Mammary epithelial cell (primary cell): ENCODE results near the gene SLC20A1.

Source experiments
- CTCF ChIP-seq, 2 donors: IDR thresholded peaks in 1 of 2; conservative IDR thresholded peaks in 1 of 2; 2 replicates each; pipeline ENCODE4 v1.5.1; 2011 to 2012; ENCODE audit warnings: inconsistent platforms in 2 of 2, low read length in 2 of 2, mild to moderate bottlenecking in 2 of 2, control low read depth in 1 of 2, low read depth in 1 of 2; ENCODE audit not compliant: insufficient read depth in 1 of 2; ENCODE audit errors: extremely low read depth in 1 of 2
- EZH2 ChIP-seq: IDR thresholded peaks from 2 replicates; pipeline ENCODE4 v1.6.1; 2012; ENCODE audit warnings: low read length, inconsistent platforms, borderline replicate concordance

- no peak for TF ChIP-seq CTCF (conservative IDR thresholded peaks at IDR 0.05 in 1 of 2, IDR thresholded peaks at IDR 0.05 in 1 of 2; ENCODE audit: extremely low read depth in 1 of 2, insufficient read depth in 1 of 2, low read depth in 1 of 2, low read length in 2 of 2)
- TF ChIP-seq EZH2: no peak
Observed at GRCh38 chr2:112693596-112693995, 47.9 kb downstream of the SLC20A1 start.
